ENCODE results near the gene NOD1. TPM values are rescaled to one million over a fixed set of nuclear protein-coding genes. Genes with fewer than 3 reads are reported as not detected.

The NOD1 gene
- total and polyA plus RNA-seq, 2 of the 13 experiments (the other 11 are each of a cell fraction or from before 2014, with no cell fraction given), result 1.7 to 2.9 TPM

GRCh38 chr7:30478349-30479201, at the start of gene NOD1 (continued):
- no peak for TF ChIP-seq ZBTB40 (IDR thresholded peaks at IDR 0.05)
- peak; percentile 65 for TF ChIP-seq ZBTB40 (CRISPR knock-in tag; IDR thresholded peaks at IDR 0.05)
- peak; percentile 60; the same call in 1 of the 2 replicates for TF ChIP-seq ZFP82 (CRISPR knock-in tag; IDR thresholded peaks at IDR 0.05; ENCODE audit: borderline replicate concordance)
- TF ChIP-seq ZNF543 (CRISPR knock-in tag; IDR thresholded peaks at IDR 0.05), result peak; percentile 58; the same call in 1 of the 2 replicates
- TF ChIP-seq RNF2 (conservative IDR thresholded peaks at IDR 0.05; ENCODE audit: low read depth), result no peak
- TF ChIP-seq ZNF24 (IDR thresholded peaks at IDR 0.05), result no peak
- 0 out of 2 replicates have a peak, but pooled peaks have one; percentile 52 for TF ChIP-seq ZNF768 (CRISPR knock-in tag; IDR thresholded peaks at IDR 0.05)
- no peak for TF ChIP-seq ZNF10 (CRISPR knock-in tag; IDR thresholded peaks at IDR 0.05; ENCODE audit: borderline replicate concordance, low read depth)
- TF ChIP-seq ZNF550 (CRISPR knock-in tag; IDR thresholded peaks at IDR 0.05; ENCODE audit: borderline replicate concordance), result no peak
- no peak for TF ChIP-seq ZNF652 (CRISPR knock-in tag; IDR thresholded peaks at IDR 0.05; ENCODE audit: borderline replicate concordance, low read depth)
- TF ChIP-seq, protein P1, sequence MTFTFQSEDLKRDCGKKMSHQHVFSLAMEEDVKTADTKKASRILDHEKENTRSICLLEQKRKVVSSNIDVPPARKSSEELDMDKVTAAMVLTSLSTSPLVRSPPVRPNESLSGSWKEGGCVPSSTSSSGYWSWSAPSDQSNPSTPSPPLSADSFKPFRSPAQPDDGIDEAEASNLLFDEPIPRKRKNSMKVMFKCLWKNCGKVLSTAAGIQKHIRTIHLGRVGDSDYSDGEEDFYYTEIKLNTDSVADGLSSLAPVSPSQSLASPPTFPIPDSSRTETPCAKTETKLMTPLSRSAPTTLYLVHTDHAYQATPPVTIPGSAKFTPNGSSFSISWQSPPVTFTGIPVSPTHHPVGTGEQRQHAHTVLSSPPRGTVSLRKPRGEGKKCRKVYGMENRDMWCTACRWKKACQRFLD (CRISPR knock-in tag; IDR thresholded peaks at IDR 0.05; ENCODE audit: borderline replicate concordance), result no peak
- no peak for TF ChIP-seq ZC3H4 (CRISPR knock-in tag; IDR thresholded peaks at IDR 0.05; ENCODE audit: borderline replicate concordance)
- TF ChIP-seq ZNF607 (CRISPR knock-in tag; IDR thresholded peaks at IDR 0.05; ENCODE audit: borderline replicate concordance), result peak; percentile 30; the same call in 1 of the 2 replicates
- no peak for TF ChIP-seq ZNF431 (CRISPR knock-in tag; IDR thresholded peaks at IDR 0.05; ENCODE audit: borderline replicate concordance, low read depth)
- no peak for TF ChIP-seq ZNF790 (CRISPR knock-in tag; IDR thresholded peaks at IDR 0.05; ENCODE audit: borderline replicate concordance)
- no peak for TF ChIP-seq ZNF549 (CRISPR knock-in tag; IDR thresholded peaks at IDR 0.05)

All from HepG2 (cell line).